Tibial nerve (tissue), 3 donors: Measurements from ENCODE around the gene FNDC3B.

Source experiments
- POLR2A ChIP-seq, 2 donors: fragments of 450-650 bp; IDR thresholded peaks; one replicate each; pipeline ENCODE4 v1.6.1; 2017; ENCODE audit warnings: antibody characterized with exemption in 2 of 2, mild to moderate bottlenecking in 2 of 2, moderate library complexity in 2 of 2
- TF ChIP-seq, protein P1 (sequence below), 5 experiments: fragments of 200-600 bp in 3 of 5; fragments of 450-650 bp in 2 of 5; sonication (generic) in 3 of 5; IDR thresholded peaks; one replicate each; pipeline ENCODE4 v1.5.1; 2016 to 2019; ENCODE audit warnings: antibody characterized with exemption in 5 of 5, mild to moderate bottlenecking in 3 of 5, moderate library complexity in 2 of 5

GRCh38 chr3:172065967-172066762 is 26.8 kb downstream of the FNDC3B start:
- TF ChIP-seq, protein P1, sequence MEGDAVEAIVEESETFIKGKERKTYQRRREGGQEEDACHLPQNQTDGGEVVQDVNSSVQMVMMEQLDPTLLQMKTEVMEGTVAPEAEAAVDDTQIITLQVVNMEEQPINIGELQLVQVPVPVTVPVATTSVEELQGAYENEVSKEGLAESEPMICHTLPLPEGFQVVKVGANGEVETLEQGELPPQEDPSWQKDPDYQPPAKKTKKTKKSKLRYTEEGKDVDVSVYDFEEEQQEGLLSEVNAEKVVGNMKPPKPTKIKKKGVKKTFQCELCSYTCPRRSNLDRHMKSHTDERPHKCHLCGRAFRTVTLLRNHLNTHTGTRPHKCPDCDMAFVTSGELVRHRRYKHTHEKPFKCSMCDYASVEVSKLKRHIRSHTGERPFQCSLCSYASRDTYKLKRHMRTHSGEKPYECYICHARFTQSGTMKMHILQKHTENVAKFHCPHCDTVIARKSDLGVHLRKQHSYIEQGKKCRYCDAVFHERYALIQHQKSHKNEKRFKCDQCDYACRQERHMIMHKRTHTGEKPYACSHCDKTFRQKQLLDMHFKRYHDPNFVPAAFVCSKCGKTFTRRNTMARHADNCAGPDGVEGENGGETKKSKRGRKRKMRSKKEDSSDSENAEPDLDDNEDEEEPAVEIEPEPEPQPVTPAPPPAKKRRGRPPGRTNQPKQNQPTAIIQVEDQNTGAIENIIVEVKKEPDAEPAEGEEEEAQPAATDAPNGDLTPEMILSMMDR (IDR thresholded peaks at IDR 0.05) = no peak
- no peak for TF ChIP-seq POLR2A (IDR thresholded peaks at IDR 0.05)
